Stimulated activated CD4-positive, alpha-beta T cell treated with anti-CD3 and anti-CD28 coated beads, Interleukin-1b, Interleukin-23, amount 100 ng/mL, for 48 hours (primary cell): ENCODE results near the gene RTKN.
"Not testable (repeated sequence)": the region's sequence is repeated elsewhere in the genome, so short reads cannot be mapped to it uniquely, and the experiment has no call there.

Source experiments
- DNase-seq: peaks from one replicate; pipeline ENCODE4 v3.0.0-alpha.2; 2020

The RTKN gene

GRCh38 chr2:74438248-74438647, 3.5 kb downstream of the RTKN start:
- no peak for DNase-seq

GRCh38 chr2:74436848-74437695, 4.7 kb downstream of the RTKN start:
- no peak for DNase-seq

GRCh38 chr2:74436111-74436805, 5.5 kb downstream of the RTKN start:
- DNase-seq: no peak

GRCh38 chr2:74430502-74430901, 11.2 kb downstream of the RTKN start:
- DNase-seq: no peak

- DNase-seq: no peak
Observed at GRCh38 chr2:74429487-74430451, 12.0 kb downstream of the RTKN start.

GRCh38 chr2:74428675-74429074, 13.1 kb downstream of the RTKN start:
- DNase-seq: no peak

- no peak for DNase-seq
Observed at GRCh38 chr2:74427551-74427950, 14.2 kb downstream of the RTKN start.

GRCh38 chr2:74426181-74426758, 15.5 kb downstream of the RTKN start:
- DNase-seq: no peak

GRCh38 chr2:74425523-74425922, 16.2 kb downstream of the RTKN start:
- no peak for DNase-seq

- no peak for DNase-seq
Observed at GRCh38 chr2:74424995-74425406, 16.7 kb downstream of the RTKN start.

- no peak for DNase-seq
Observed at GRCh38 chr2:74424139-74424992, 17.4 kb downstream of the RTKN start.

- no peak for DNase-seq
Observed at GRCh38 chr2:74423231-74424095, 18.3 kb downstream of the RTKN start.

GRCh38 chr2:74421221-74421870, 20.4 kb downstream of the RTKN start, which contains the start of the genes C2orf81 and WDR54:
C2orf81 (minus strand) TSS chr2:74421619; CDS start chr2:74421560, 59 bp downstream.
WDR54 (plus strand) TSS chr2:74421730; CDS start chr2:74422154, 424 bp downstream.
- DNase-seq: peak; percentile 95

GRCh38 chr2:74420443-74421103, 21.2 kb downstream of the RTKN start:
- DNase-seq: not testable (repeated sequence)

- DNase-seq: no peak
Observed at GRCh38 chr2:74420006-74420405, 21.7 kb downstream of the RTKN start.

- no peak for DNase-seq
Observed at GRCh38 chr2:74419345-74419744, 22.4 kb downstream of the RTKN start.

- DNase-seq: no peak
Observed at GRCh38 chr2:74418312-74418711, 23.4 kb downstream of the RTKN start.

- no peak for DNase-seq
Observed at GRCh38 chr2:74417763-74418162, 24.0 kb downstream of the RTKN start.

GRCh38 chr2:74417197-74417596, 24.5 kb downstream of the RTKN start:
- DNase-seq: no peak
